Measurements from ENCODE around the gene LRRC38. TPM values are rescaled to one million over a fixed set of nuclear protein-coding genes. Genes with fewer than 3 reads are reported as not detected.
A peak's percentile ranks its signal among the peaks of the same experiment; 100 is the strongest.

LRRC38 gene
- total and polyA plus RNA-seq, 7 donors, result 2.9 to 26.8 (median 7.0) TPM

- 93 to 97% (median 96%) methylated on average over 2 of the region's 2 CpGs for WGBS, 3 donors
- Histone ChIP-seq H3K4me3 (no peak overlapping the region), H3K36me3 (ENCODE audit: insufficient read depth in 1 of 2, low read depth in 1 of 2) (no peaks in the 10 kb centered on the region), H3K27me3 (ENCODE audit: insufficient read depth in 3 of 3, low read length in 2 of 3) (no peaks in the 10 kb centered on the region), H3K27ac (peak overlapping the region; percentile 80), H3K4me1 (peaks cover 29% of the 10 kb centered on the region), H3K9me3 (no peaks in the 10 kb centered on the region)
- ATAC-seq (no peak), DNase-seq (no peak)
- no peak for TF ChIP-seq CTCF (IDR thresholded peaks at IDR 0.05)
- intact Hi-C loops (cut with DNase I), result loop anchor here (5.0 kb wide), 2 partner anchors 52 to 72 kb away; no protein-coding TSS in a partner anchor
Observed at GRCh38 chr1:13539683-13540082, 25.9 kb upstream of the LRRC38 start.

- H3K27me3 ChIP-seq (ENCODE audit: insufficient read depth in 3 of 3, low read length in 2 of 3), result no peaks in the 10 kb centered on the region
- ATAC-seq (no peak), DNase-seq (no peak)
- H3K4me3 ChIP-seq, result no peak overlapping the region
- no peak overlapping the region for H3K27ac ChIP-seq
- no peaks in the 10 kb centered on the region for H3K9me3 ChIP-seq
- no peaks in the 10 kb centered on the region for H3K36me3 ChIP-seq (ENCODE audit: insufficient read depth in 1 of 2, low read depth in 1 of 2)
- TF ChIP-seq CTCF (IDR thresholded peaks at IDR 0.05), result no peak
- H3K4me1 ChIP-seq, result peaks cover 22% of the 10 kb centered on the region
- WGBS, 3 donors, result 89 to 93% (median 89%) methylated on average over 2 of the region's 2 CpGs
- intact Hi-C loops (cut with DNase I), result no loop called here
Observed at GRCh38 chr1:13538832-13539231, 25.0 kb upstream of the LRRC38 start.

- ATAC-seq, result no peak
- H3K27ac ChIP-seq, result peak overlapping the region; percentile 75
Observed at GRCh38 chr1:13536571-13536970, 22.8 kb upstream of the LRRC38 start.

GRCh38 chr1:13535227-13535626 lies 21.4 kb upstream of the LRRC38 start:
- TF ChIP-seq CTCF (IDR thresholded peaks at IDR 0.05), result no peak
- Histone ChIP-seq H3K36me3 (ENCODE audit: insufficient read depth in 1 of 2, low read depth in 1 of 2) (no peaks in the 10 kb centered on the region), H3K27ac (peak overlapping the region; percentile 75), H3K9me3 (no peaks in the 10 kb centered on the region), H3K4me3 (no peak overlapping the region), H3K27me3 (ENCODE audit: insufficient read depth in 3 of 3, low read length in 2 of 3) (no peaks in the 10 kb centered on the region), H3K4me1 (peaks cover 13% of the 10 kb centered on the region)
- intact Hi-C loops (cut with DNase I), result no loop called here
- 39 to 50% (median 39%) methylated on average over 6 of the region's 6 CpGs for WGBS, 3 donors
- peak; percentile 96 to 98 (median 97) for ATAC-seq
- peak; percentile 37 to 78 for DNase-seq

More at GRCh38 chr1:13536571-13536970, 22.8 kb upstream of the LRRC38 start:
- 43 to 51% (median 47%) methylated on average over 4 of the region's 4 CpGs for WGBS, 3 donors
- intact Hi-C loops (cut with DNase I), result no loop called here
- TF ChIP-seq CTCF (IDR thresholded peaks at IDR 0.05), result no peak
- H3K4me1 ChIP-seq, result peaks cover 17% of the 10 kb centered on the region
- DNase-seq, result no peak
- H3K36me3 ChIP-seq (ENCODE audit: insufficient read depth in 1 of 2, low read depth in 1 of 2), result no peaks in the 10 kb centered on the region
- no peaks in the 10 kb centered on the region for H3K27me3 ChIP-seq (ENCODE audit: insufficient read depth in 3 of 3, low read length in 2 of 3)
- H3K4me3 ChIP-seq, result no peak overlapping the region
- H3K9me3 ChIP-seq, result no peaks in the 10 kb centered on the region

- DNase-seq, result no peak
- Histone ChIP-seq H3K36me3 (ENCODE audit: insufficient read depth in 1 of 2, low read depth in 1 of 2) (no peaks in the 10 kb centered on the region), H3K4me3 (no peak overlapping the region), H3K27me3 (ENCODE audit: insufficient read depth in 3 of 3, low read length in 2 of 3) (no peaks in the 10 kb centered on the region), H3K9me3 (no peaks in the 10 kb centered on the region), H3K27ac (no peak overlapping the region), H3K4me1 (no peaks in the 10 kb centered on the region)
- 81 to 85% (median 82%) methylated on average over 6 of the region's 6 CpGs for WGBS, 3 donors
- no peak for ATAC-seq
- intact Hi-C loops (cut with DNase I), result no loop called here
- no peak for TF ChIP-seq CTCF (IDR thresholded peaks at IDR 0.05)
Observed at GRCh38 chr1:13528320-13528719, 14.5 kb upstream of the LRRC38 start.

Measured in psoas muscle (tissue), 8 donors.